ENCODE data around the gene KHNYN.

Gene KHNYN

GRCh38 chr14:24399447-24399822 is 30.3 kb upstream of the KHNYN start:
- H3K4me3 ChIP-seq (ENCODE audit: low read length), result no peak overlapping the region
- no peak for DNase-seq (ENCODE audit: low read depth, low spot score)

GRCh38 chr14:24399999-24400718 is 29.6 kb upstream of the KHNYN start:
- no peak for DNase-seq (ENCODE audit: low read depth, low spot score)
- no peak overlapping the region for H3K4me3 ChIP-seq (ENCODE audit: low read length)

DNA sequence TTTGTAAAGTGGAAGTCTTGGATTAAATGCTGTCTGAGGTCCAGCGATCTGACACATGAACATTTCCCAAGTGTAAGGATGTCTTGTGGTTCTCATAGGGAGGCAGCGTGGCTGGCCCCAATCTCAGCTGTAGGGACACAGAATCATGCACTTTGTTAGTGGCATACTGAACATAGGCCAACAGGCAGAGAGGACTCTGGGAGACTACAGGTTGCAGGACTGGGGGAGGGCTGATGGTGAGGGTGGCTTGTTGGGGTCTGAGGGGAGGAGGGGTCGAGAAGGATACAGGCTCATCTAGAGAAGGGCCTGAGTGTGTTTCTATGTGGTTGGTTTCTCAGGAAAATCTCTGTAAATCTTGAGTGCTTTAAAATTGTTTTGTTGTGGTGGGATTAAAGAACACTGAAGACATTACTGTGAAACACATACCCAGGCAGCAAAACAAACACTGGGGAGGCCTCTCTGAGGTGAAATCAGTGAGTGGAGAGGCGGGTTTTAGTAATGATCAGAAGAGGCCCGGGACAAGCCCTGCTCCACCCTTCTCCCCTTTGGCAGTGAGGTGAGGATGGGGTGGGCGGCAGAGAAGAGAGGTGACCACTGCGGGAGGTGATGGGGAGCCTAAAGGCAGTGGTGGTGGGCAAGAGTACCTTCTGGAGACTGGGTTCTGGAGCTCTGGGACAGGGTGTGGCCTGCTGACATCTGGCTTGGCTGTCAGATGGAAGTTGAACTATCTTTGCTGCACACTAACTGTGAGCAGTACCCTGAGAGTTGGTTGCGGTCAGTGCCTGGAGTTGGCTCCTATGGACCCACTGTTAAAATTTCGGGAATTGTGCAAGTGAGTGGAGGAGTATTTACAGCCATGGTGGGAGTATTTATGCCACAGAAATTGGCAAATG is 27.7 kb upstream of the KHNYN start:
- DNase-seq (ENCODE audit: low read depth, low spot score), result no peak
- no peak overlapping the region for H3K4me3 ChIP-seq (ENCODE audit: low read length)

DNA sequence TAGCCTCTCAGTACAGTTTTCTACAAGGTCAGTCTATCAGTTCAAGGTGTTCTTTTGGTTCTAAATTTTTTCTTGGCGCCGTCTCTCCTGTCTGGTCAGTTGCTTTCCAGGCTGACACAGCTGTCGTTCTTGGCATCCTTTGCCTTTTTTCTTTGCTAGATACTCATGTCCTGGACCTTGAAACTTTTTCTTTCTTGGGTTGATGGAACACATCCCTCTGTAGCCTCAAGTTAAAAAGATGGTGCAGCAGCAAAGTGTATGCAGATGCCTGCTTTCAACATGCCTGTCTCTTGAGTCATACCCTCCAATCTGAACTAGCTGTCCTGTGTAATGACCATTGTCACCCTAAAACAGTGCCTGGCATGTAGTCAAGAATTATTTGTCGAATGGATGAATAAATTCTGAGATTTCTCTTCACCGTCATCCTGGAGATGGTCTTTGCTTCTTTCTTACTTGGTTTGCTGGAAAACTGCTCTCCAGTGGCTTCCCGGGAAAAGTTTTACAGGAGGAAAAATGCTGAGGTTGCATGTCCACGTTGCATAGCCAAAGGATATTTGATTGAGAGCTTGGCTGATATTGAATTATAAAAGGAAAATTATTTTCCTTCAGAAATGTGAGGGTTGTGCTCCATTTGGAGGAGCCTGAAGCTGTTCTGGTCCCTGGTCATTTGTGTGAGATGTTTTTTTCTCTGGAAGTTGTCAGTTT is 26.3 kb upstream of the KHNYN start:
- no peak for DNase-seq (ENCODE audit: low read depth, low spot score)
- no peak overlapping the region for H3K4me3 ChIP-seq (ENCODE audit: low read length)

- no peak overlapping the region for H3K4me3 ChIP-seq (ENCODE audit: low read length)
- no peak for DNase-seq (ENCODE audit: low read depth, low spot score)
These were observed 24.9 kb upstream of the KHNYN start for GRCh38 chr14:24404814-24405213.

- H3K4me3 ChIP-seq (ENCODE audit: low read length), result no peak overlapping the region
- no peak for DNase-seq (ENCODE audit: low read depth, low spot score)
These were observed 23.3 kb upstream of the KHNYN start for GRCh38 chr14:24406416-24406815.

- DNase-seq (ENCODE audit: low read depth, low spot score), result no peak
- no peak overlapping the region for H3K4me3 ChIP-seq (ENCODE audit: low read length)
These were observed 22.0 kb upstream of the KHNYN start for GRCh38 chr14:24407608-24408325.

DNA sequence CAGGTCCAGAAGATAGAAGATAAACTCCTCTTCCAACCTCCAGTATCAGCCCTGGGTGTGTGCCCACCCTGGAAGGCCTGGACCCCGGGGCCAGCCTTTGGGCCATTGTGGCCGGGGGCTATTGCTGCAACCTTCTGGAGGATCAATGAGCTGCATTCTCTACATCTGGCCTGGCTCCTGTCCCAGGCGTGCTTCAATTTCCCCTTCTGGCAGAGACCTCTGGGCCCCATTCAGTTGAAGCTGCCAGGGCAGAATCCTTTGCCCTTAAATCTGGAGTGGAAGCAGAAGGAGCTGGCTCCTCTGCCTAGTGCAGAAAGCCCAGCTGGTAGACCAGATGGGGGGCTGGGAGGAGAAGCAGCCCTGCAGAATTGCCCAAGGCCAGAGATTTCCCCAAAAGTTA is 21.0 kb upstream of the KHNYN start:
- H3K4me3 ChIP-seq (ENCODE audit: low read length), result no peak overlapping the region
- no peak for DNase-seq (ENCODE audit: low read depth, low spot score)

- DNase-seq (ENCODE audit: low read depth, low spot score), result no peak
- no peak overlapping the region for H3K4me3 ChIP-seq (ENCODE audit: low read length)
These were observed 20.6 kb upstream of the KHNYN start for GRCh38 chr14:24409192-24409591.

- DNase-seq (ENCODE audit: low read depth, low spot score), result no peak
- H3K4me3 ChIP-seq (ENCODE audit: low read length), result no peak overlapping the region
These were observed 19.8 kb upstream of the KHNYN start for GRCh38 chr14:24409956-24410355.

GRCh38 chr14:24411443-24412389 is 18.0 kb upstream of the KHNYN start:
- H3K4me3 ChIP-seq (ENCODE audit: low read length), result no peak overlapping the region
- peak; percentile 51 for DNase-seq (ENCODE audit: low read depth, low spot score)

GRCh38 chr14:24414077-24414476 is 15.7 kb upstream of the KHNYN start:
- no peak for DNase-seq (ENCODE audit: low read depth, low spot score)
- no peak overlapping the region for H3K4me3 ChIP-seq (ENCODE audit: low read length)

GRCh38 chr14:24414732-24415420 is 14.9 kb upstream of the KHNYN start:
- no peak overlapping the region for H3K4me3 ChIP-seq (ENCODE audit: low read length)
- no peak for DNase-seq (ENCODE audit: low read depth, low spot score)

DNA sequence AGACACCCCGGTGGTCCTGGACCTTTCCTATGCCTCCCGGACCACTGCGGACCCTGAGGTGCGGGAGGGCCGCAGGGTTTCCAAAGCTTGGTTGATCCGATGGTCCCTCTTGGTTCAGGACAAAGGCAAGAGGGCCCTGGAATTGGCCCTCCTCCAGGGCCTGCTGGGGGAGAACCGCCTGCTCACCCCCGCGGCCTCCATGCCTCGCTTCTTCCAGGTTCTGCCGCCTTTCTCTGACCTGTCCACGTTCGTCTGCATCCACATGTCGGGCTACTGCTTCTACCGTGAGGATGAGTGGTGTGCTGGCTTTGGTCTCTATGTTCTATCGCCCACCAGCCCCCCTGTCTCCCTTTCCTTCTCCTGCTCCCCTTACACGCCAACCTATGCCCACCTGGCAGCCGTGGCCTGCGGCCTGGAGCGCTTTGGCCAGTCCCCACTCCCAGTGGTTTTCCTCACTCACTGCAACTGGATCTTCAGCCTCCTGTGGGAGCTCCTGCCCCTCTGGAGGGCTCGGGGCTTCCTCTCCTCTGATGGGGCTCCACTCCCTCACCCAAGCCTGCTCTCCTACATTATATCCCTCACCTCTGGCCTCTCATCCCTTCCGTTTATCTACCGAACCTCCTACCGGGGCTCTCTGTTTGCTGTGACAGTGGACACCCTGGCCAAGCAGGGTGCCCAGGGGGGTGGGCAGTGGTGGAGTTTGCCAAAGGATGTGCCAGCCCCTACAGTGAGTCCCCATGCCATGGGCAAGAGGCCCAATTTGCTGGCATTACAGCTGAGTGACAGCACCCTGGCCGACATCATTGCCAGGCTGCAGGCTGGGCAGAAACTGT is 14.1 kb upstream of the KHNYN start:
- H3K4me3 ChIP-seq (ENCODE audit: low read length), result no peak overlapping the region
- DNase-seq (ENCODE audit: low read depth, low spot score), result no peak

GRCh38 chr14:24416254-24416931 is 13.4 kb upstream of the KHNYN start:
- DNase-seq (ENCODE audit: low read depth, low spot score), result no peak
- no peak overlapping the region for H3K4me3 ChIP-seq (ENCODE audit: low read length)

- DNase-seq (ENCODE audit: low read depth, low spot score), result no peak
- no peak overlapping the region for H3K4me3 ChIP-seq (ENCODE audit: low read length)
These were observed 12.7 kb upstream of the KHNYN start for GRCh38 chr14:24416932-24417619.
